H1 (cell line): ENCODE results near the gene RAB11FIP3. TPM values are rescaled to one million over a fixed set of nuclear protein-coding genes. Genes with fewer than 3 reads are reported as not detected.

Experiments used
- CTCF ChIA-PET: fragments of 300-600 bp; sonication (Branson Sonifier 250); formaldehyde crosslinking; loops from one replicate; lab custom pipeline; 2021; ENCODE audit not compliant: partially characterized antibody; lab: Charles Lee
- POLR2A ChIA-PET: fragments of 300-600 bp; sonication (Branson Sonifier 250); formaldehyde crosslinking; loops from one replicate; lab custom pipeline; 2021; ENCODE audit warnings: inconsistent platforms; ENCODE audit not compliant: partially characterized antibody; lab: Charles Lee
- DNase-seq, 2 experiments: peaks; one replicate each; pipeline versions ENCODE4 v3.0.0 to v3.0.0-alpha.2; 2010 to 2022; ENCODE audit warnings: low spot score in 2 of 2, low read depth in 1 of 2, mixed read lengths in 1 of 2
- FAIRE-seq: peaks from 2 replicates; lab custom pipeline; 2011; peaks lifted over from hg19 to GRCh38; lab: Jason Lieb, UNC
- H2AFZ ChIP-seq: 2 replicates; pipeline ENCODE4 v1.8.1; 2012; ENCODE audit warnings: low read length, inconsistent platforms
- H2AK5ac ChIP-seq: 2 replicates; pipeline ENCODE4 v1.6.1; 2013; ENCODE audit warnings: low read depth, low read length
- H2BK120ac ChIP-seq: replicated peaks from 2 replicates; pipeline ENCODE3; 2013; ENCODE audit warnings: low read depth, low read length, inconsistent platforms
- H2BK12ac ChIP-seq: 2 replicates; pipeline ENCODE4 v1.6.1; 2013; ENCODE audit warnings: low read depth, low read length
- H2BK15ac ChIP-seq: 2 replicates; pipeline ENCODE4 v1.6.1; 2013; ENCODE audit warnings: low read length
- H2BK20ac ChIP-seq: 2 replicates; pipeline ENCODE4 v1.6.1; 2013; ENCODE audit warnings: low read length
- H2BK5ac ChIP-seq: 2 replicates; pipeline ENCODE4 v1.6.1; 2013; ENCODE audit warnings: low read depth, low read length
- H3K14ac ChIP-seq: 2 replicates; pipeline ENCODE4 v1.6.1; 2013; ENCODE audit warnings: inconsistent platforms; ENCODE audit not compliant: insufficient read length
- H3K18ac ChIP-seq: 2 replicates; pipeline ENCODE4 v1.6.1; 2013; ENCODE audit warnings: low read length; ENCODE audit errors: extremely low read depth
- H3K23ac ChIP-seq: 2 replicates; pipeline ENCODE4 v1.6.1; 2013; ENCODE audit warnings: inconsistent platforms; ENCODE audit not compliant: insufficient read length
- H3K23me2 ChIP-seq: 2 replicates; pipeline ENCODE4 v1.6.1; 2013; ENCODE audit warnings: low read depth, low read length
- H3K27ac ChIP-seq: 2 replicates; pipeline ENCODE4 v1.6.1; 2011; ENCODE audit warnings: low read depth, low read length, inconsistent platforms
- H3K27me3 ChIP-seq, 4 experiments: replicated peaks in 1 of 4; 1 replicate in 1 of 4; 2 replicates in 3 of 4; pipeline versions ENCODE4 v1.6.1 to v1.8.1; 2011 to 2013; ENCODE audit warnings: low read length in 3 of 4, mild to moderate bottlenecking in 3 of 4, inconsistent platforms in 2 of 4, mixed read lengths in 2 of 4, moderate library complexity in 1 of 4; ENCODE audit not compliant: control insufficient read depth in 3 of 4, insufficient read depth in 3 of 4; ENCODE audit errors: extremely low read depth in 1 of 4
- H3K36me3 ChIP-seq, 4 experiments: 2 replicates each; pipeline versions ENCODE4 v1.6.1 to v1.8.1; 2011 to 2013; ENCODE audit warnings: mild to moderate bottlenecking in 4 of 4, low read length in 3 of 4, moderate library complexity in 2 of 4, control low read depth in 1 of 4, inconsistent platforms in 1 of 4; ENCODE audit not compliant: insufficient read depth in 4 of 4, control insufficient read depth in 2 of 4
- H3K4ac ChIP-seq: replicated peaks from 2 replicates; pipeline ENCODE3; 2013; ENCODE audit warnings: low read length, low read depth, mixed read lengths, inconsistent platforms; ENCODE audit not compliant: insufficient read length
- H3K4me1 ChIP-seq, 4 experiments: replicated peaks in 1 of 4; 1 replicate in 1 of 4; 2 replicates in 3 of 4; pipeline versions ENCODE4 v1.6.1 to v1.8.1; 2011 to 2013; ENCODE audit warnings: low read length in 3 of 4, inconsistent platforms in 2 of 4, mixed read lengths in 1 of 4; ENCODE audit not compliant: insufficient read depth in 4 of 4, control insufficient read depth in 3 of 4
- H3K4me2 ChIP-seq, 2 experiments: 2 replicates each; pipeline versions ENCODE4 v1.6.1 to v1.8.1; 2011 to 2013; ENCODE audit warnings: low read depth in 2 of 2, low read length in 2 of 2, control low read depth in 1 of 2, inconsistent platforms in 1 of 2, mild to moderate bottlenecking in 1 of 2; ENCODE audit not compliant: insufficient read depth in 1 of 2
- H3K4me3 ChIP-seq, 4 experiments: fragments of 200-600, 300-600 bp in 1 of 4; sonication (generic), shearing (Covaris generic), sonication (Bioruptor Twin) in 1 of 4; 2 replicates each; pipeline versions ENCODE4 v1.5.1 to v1.8.1; 2011 to 2016; ENCODE audit warnings: low read length in 4 of 4, low read depth in 3 of 4, control low read depth in 2 of 4, inconsistent platforms in 2 of 4, mild to moderate bottlenecking in 2 of 4, mixed read lengths in 1 of 4, moderate library complexity in 1 of 4; ENCODE audit not compliant: insufficient read depth in 2 of 4; ENCODE audit errors: extremely low read depth in 1 of 4
- H3K56ac ChIP-seq: replicated peaks from 2 replicates; pipeline ENCODE3; 2013; ENCODE audit warnings: low read depth, mild to moderate bottlenecking, mixed read lengths, low read length, inconsistent platforms; ENCODE audit not compliant: insufficient read length
- H3K79me1 ChIP-seq: 2 replicates; pipeline ENCODE4 v1.6.1; 2013; ENCODE audit warnings: low read depth, low read length, control low read depth
- H3K79me2 ChIP-seq, 2 experiments: 2 replicates each; pipeline versions ENCODE4 v1.6.1 to v1.8.1; 2012 to 2013; ENCODE audit warnings: low read length in 2 of 2, mild to moderate bottlenecking in 2 of 2, inconsistent platforms in 1 of 2; ENCODE audit not compliant: insufficient read depth in 2 of 2, control insufficient read depth in 1 of 2
- H3K9ac ChIP-seq, 4 experiments: replicated peaks in 1 of 4; 1 replicate in 1 of 4; 2 replicates in 3 of 4; pipeline versions ENCODE4 v1.6.1 to v1.8.1; 2011 to 2013; ENCODE audit warnings: low read depth in 3 of 4, low read length in 3 of 4, control low read depth in 2 of 4, mild to moderate bottlenecking in 2 of 4, moderate library complexity in 2 of 4, inconsistent platforms in 1 of 4; ENCODE audit errors: extremely low read depth in 1 of 4
- H3K9me3 ChIP-seq, 2 experiments: 2 replicates each; pipeline versions ENCODE4 v1.6.1 to v1.8.1; 2012 to 2013; ENCODE audit warnings: mild to moderate bottlenecking in 2 of 2, moderate library complexity in 2 of 2, control low read depth in 1 of 2, inconsistent platforms in 1 of 2, low read depth in 1 of 2, low read length in 1 of 2, mixed read lengths in 1 of 2; ENCODE audit not compliant: insufficient read depth in 2 of 2
- H4K20me1 ChIP-seq, 2 experiments: replicated peaks in 1 of 2; 2 replicates each; pipeline versions ENCODE3 to v1.8.1; 2011 to 2013; ENCODE audit warnings: inconsistent platforms in 2 of 2, low read length in 2 of 2, mild to moderate bottlenecking in 1 of 2; ENCODE audit not compliant: insufficient read depth in 2 of 2, control insufficient read depth in 1 of 2
- H4K5ac ChIP-seq: 2 replicates; pipeline ENCODE4 v1.6.1; 2013; ENCODE audit warnings: low read length, low read depth, mixed read lengths, inconsistent platforms; ENCODE audit not compliant: insufficient read length
- H4K8ac ChIP-seq: 2 replicates; pipeline ENCODE4 v1.8.0; 2013; ENCODE audit warnings: mild to moderate bottlenecking, moderate library complexity, low read length, inconsistent platforms; ENCODE audit not compliant: insufficient read depth; ENCODE audit errors: extremely low read depth
- H4K91ac ChIP-seq: replicated peaks from 2 replicates; pipeline ENCODE3; 2013; ENCODE audit warnings: low read length, mixed read lengths, inconsistent platforms; ENCODE audit not compliant: insufficient read length
- CREB1 ChIP-seq: IDR thresholded peaks from 2 replicates; pipeline ENCODE4 v1.6.1; 2012; ENCODE audit warnings: inconsistent platforms
- GTF2F1 ChIP-seq: IDR thresholded peaks from 2 replicates; pipeline ENCODE4 v1.6.1; 2012; ENCODE audit warnings: low read depth, low read length, improper control_type of control experiment, borderline replicate concordance
- KDM4A ChIP-seq: IDR thresholded peaks from one replicate; pipeline ENCODE4 v1.7.1; 2012; ENCODE audit warnings: low read depth, mild to moderate bottlenecking, moderate library complexity, low read length, inconsistent platforms; ENCODE audit not compliant: severe bottlenecking
- NANOG ChIP-seq: IDR thresholded peaks from 2 replicates; pipeline ENCODE4 v1.6.1; 2011; ENCODE audit warnings: low read length, low read depth, mild to moderate bottlenecking, inconsistent platforms; ENCODE audit not compliant: insufficient read depth, poor library complexity, severe bottlenecking
- RAD21 ChIP-seq, 2 experiments: IDR thresholded peaks in 1 of 2; conservative IDR thresholded peaks in 1 of 2; 2 replicates each; pipeline ENCODE4 v1.6.1; 2011; ENCODE audit warnings: low read depth in 2 of 2, low read length in 2 of 2, improper control_type of control experiment in 1 of 2, inconsistent platforms in 1 of 2, mild to moderate bottlenecking in 1 of 2, moderate library complexity in 1 of 2
- RBBP5 ChIP-seq: IDR thresholded peaks from 2 replicates; pipeline ENCODE4 v1.7.1; 2012; ENCODE audit warnings: low read depth, mild to moderate bottlenecking, inconsistent platforms, low read length, moderate library complexity, borderline replicate concordance
- SIX5 ChIP-seq: IDR thresholded peaks from 2 replicates; pipeline ENCODE4 v1.6.1; 2011; ENCODE audit warnings: mild to moderate bottlenecking, low read depth, low read length
- SP4 ChIP-seq: IDR thresholded peaks from 2 replicates; pipeline ENCODE4 v1.6.1; 2012; ENCODE audit warnings: low read length, inconsistent platforms
- WGBS, 2 experiments: shearing (Covaris generic) in 1 of 2; methylation state at CpG; one replicate each; pipeline versions ENCODE4 v1.1.6 to v1.1.7; 2013 to 2015; ENCODE audit warnings: low lambda C conversion rate in 2 of 2, mixed read lengths in 2 of 2, inconsistent platforms in 1 of 2, low coverage in 1 of 2, missing lambda C conversion rate in 1 of 2; ENCODE audit not compliant: insufficient replicate concordance in 2 of 2, insufficient coverage in 1 of 2, insufficient read length in 1 of 2; ENCODE audit errors: extremely low coverage in 1 of 2, missing lambda C conversion rate in 1 of 2; 5-methylcytosine and 5-hydroxymethylcytosine counted together
- polyA plus RNA-seq, 7 experiments: library from polyadenylated mRNA; depleted of rRNA in 3 of 7; stranded (reverse) in 5 of 7; unstranded in 2 of 7; fragments of >200 nt in 5 of 7; fragments of 200-250 nt in 2 of 7; gene quantifications; 1 replicate in 5 of 7; 2 replicates in 1 of 7; 4 replicates in 1 of 7; pipeline versions ENCODE4 v1.2.1 to v1.2.3, GENCODE V29; 2011 to 2013; ENCODE audit warnings: missing spikeins in 2 of 7, mixed read lengths in 2 of 7
- total RNA-seq: library from RNA; stranded (reverse); fragmentation: NEBNext Ultra II Directional; extraction: Animal tissue kit (Norgen Biotek cat#: 25700); gene quantifications from 2 replicates; pipeline ENCODE4 v1.2.1, GENCODE V29; 2021
- TF ChIP-seq, protein P1 (sequence below): IDR thresholded peaks from 2 replicates; pipeline ENCODE4 v1.6.1; 2012; ENCODE audit warnings: inconsistent platforms
- TF ChIP-seq, protein P2 (sequence below): IDR thresholded peaks from 2 replicates; pipeline ENCODE4 v1.6.1; 2011; ENCODE audit warnings: low read length, improper control_type of control experiment

Gene RAB11FIP3
- total and polyA plus RNA-seq, 2 of the 8 experiments (the other 6 are each of a cell fraction or from before 2014, with no cell fraction given) = 9.3 to 35.2 TPM

GRCh38 chr16:397736-398332, 27.6 kb upstream of the RAB11FIP3 start:
- H3K18ac ChIP-seq = peak overlapping the region; percentile 15
- no peak overlapping the region for H3K56ac ChIP-seq
- peak overlapping the region in 2 of 4 experiments; percentile 7 to 32; a peak in 2 of 7 replicates for H3K9ac ChIP-seq
- H3K14ac ChIP-seq = no peak overlapping the region
- H2AFZ ChIP-seq = no peak overlapping the region
- FAIRE-seq = no peak
- H2BK12ac ChIP-seq = no peak overlapping the region
- POLR2A ChIA-PET = interaction anchor here (1.0 to 6.7 kb wide), 12 partner anchors 9 to 128 kb away, joined by 3 to 67 read pairs (median 4); partner anchors contain the start of genes MRPL28 and RAB11FIP3
- H3K4me3 ChIP-seq = peak overlapping the region; percentile 4 to 91 (median 37); a peak in 6 of 8 replicates
- H3K23me2 ChIP-seq = peaks cover 5% of the 10 kb centered on the region
- H3K79me1 ChIP-seq = no peaks in the 10 kb centered on the region; the same call in 1 of the 2 replicates
- H3K4me1 ChIP-seq = peaks cover 0 to 26% (median 13%) of the 10 kb centered on the region in 4 experiments; a peak in 6 of 7 replicates
- WGBS, 2 experiments = 48% methylated on average over 16 of the region's 29 CpGs; no CpG with 5 or more reads in 1 of the 2 experiments
- H2BK15ac ChIP-seq = 0 out of 2 replicates have a peak overlapping the region, but pooled peaks have one; percentile 29
- H2BK5ac ChIP-seq = peak overlapping the region; percentile 71
- no peaks in the 10 kb centered on the region for H3K27me3 ChIP-seq
- no peak overlapping the region for H3K23ac ChIP-seq
- no peak overlapping the region for H2BK120ac ChIP-seq
- H3K4me2 ChIP-seq = peak overlapping the region; percentile 32 to 58
- peak overlapping the region; percentile 79; the same call in 1 of the 2 replicates for H2AK5ac ChIP-seq
- no peak overlapping the region for H2BK20ac ChIP-seq
- H3K4ac ChIP-seq = no peak overlapping the region
- H4K5ac ChIP-seq = peak overlapping the region; percentile 29
- DNase-seq = peak in 1 of 2 experiments; percentile 82
- peaks cover 7 to 18% (median 14%) of the 10 kb centered on the region in 4 experiments; a peak in 6 of 8 replicates for H3K36me3 ChIP-seq
- H3K27ac ChIP-seq = peak overlapping the region; percentile 43; the same call in 1 of the 2 replicates
- H3K9me3 ChIP-seq = no peaks in the 10 kb centered on the region
- CTCF ChIA-PET = interaction anchor here (1.2 to 1.4 kb wide), 3 partner anchors 9 to 89 kb away, joined by 3 to 6 read pairs (median 4); no protein-coding TSS in a partner anchor
- H4K20me1 ChIP-seq = peaks cover 2 to 21% of the 10 kb centered on the region in 2 experiments
- H4K91ac ChIP-seq = peak overlapping the region; percentile 73
- H4K8ac ChIP-seq = peak overlapping the region; percentile 53; the same call in 1 of the 2 replicates
- H3K79me2 ChIP-seq = no peaks in the 10 kb centered on the region; a peak in 1 of 4 replicates
- TF ChIP-seq SP4 = no peak
- TF ChIP-seq, protein P1, sequence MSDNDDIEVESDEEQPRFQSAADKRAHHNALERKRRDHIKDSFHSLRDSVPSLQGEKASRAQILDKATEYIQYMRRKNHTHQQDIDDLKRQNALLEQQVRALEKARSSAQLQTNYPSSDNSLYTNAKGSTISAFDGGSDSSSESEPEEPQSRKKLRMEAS = no peak
- TF ChIP-seq NANOG = no peak
- TF ChIP-seq KDM4A = no peak
- TF ChIP-seq, protein P2, sequence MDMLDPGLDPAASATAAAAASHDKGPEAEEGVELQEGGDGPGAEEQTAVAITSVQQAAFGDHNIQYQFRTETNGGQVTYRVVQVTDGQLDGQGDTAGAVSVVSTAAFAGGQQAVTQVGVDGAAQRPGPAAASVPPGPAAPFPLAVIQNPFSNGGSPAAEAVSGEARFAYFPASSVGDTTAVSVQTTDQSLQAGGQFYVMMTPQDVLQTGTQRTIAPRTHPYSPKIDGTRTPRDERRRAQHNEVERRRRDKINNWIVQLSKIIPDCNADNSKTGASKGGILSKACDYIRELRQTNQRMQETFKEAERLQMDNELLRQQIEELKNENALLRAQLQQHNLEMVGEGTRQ = no peak
- no peak for TF ChIP-seq RBBP5
- 0 out of 2 replicates have a peak, but pooled peaks have one; percentile 22 for TF ChIP-seq CREB1
- no peak for TF ChIP-seq GTF2F1
- no peak for TF ChIP-seq SIX5
- TF ChIP-seq RAD21 (IDR thresholded peaks at IDR 0.05 in 1 of 2, conservative IDR thresholded peaks at IDR 0.05 in 1 of 2; ENCODE audit: low read depth in 2 of 2, low read length in 2 of 2) = no peak; a peak in 1 of 4 replicates
